Loucy (cell line): ENCODE data around the gene LEKR1.

Source experiments
- H2AFZ ChIP-seq: fragments of 200-600 bp; sonication (generic); 2 replicates; pipeline ENCODE4 v1.6.0; 2016; ENCODE audit warnings: antibody characterized with exemption, mild to moderate bottlenecking, low read length, moderate library complexity
- H3F3A ChIP-seq: fragments of 200-600 bp; 2 replicates; pipeline ENCODE4 v1.6.0; 2016; ENCODE audit warnings: antibody characterized with exemption, low read depth, mild to moderate bottlenecking
- H3K27me3 ChIP-seq: fragments of 200-600 bp; sonication (generic); 2 replicates; pipeline ENCODE4 v1.6.1; 2014; ENCODE audit warnings: low read length, mild to moderate bottlenecking; ENCODE audit not compliant: insufficient read depth, poor library complexity, severe bottlenecking
- H3K36me3 ChIP-seq: fragments of 200-600 bp; sonication (generic); 2 replicates; pipeline ENCODE4 v1.6.1; 2016; ENCODE audit warnings: low read length; ENCODE audit not compliant: insufficient read depth
- H3K4me1 ChIP-seq: fragments of 200-600 bp; sonication (generic); 2 replicates; pipeline ENCODE4 v1.5.1; 2014; ENCODE audit warnings: low read length, mild to moderate bottlenecking; ENCODE audit not compliant: insufficient read depth, poor library complexity, severe bottlenecking
- H3K4me2 ChIP-seq: fragments of 200-600 bp; sonication (generic); 2 replicates; pipeline ENCODE4 v1.6.0; 2014; ENCODE audit warnings: antibody characterized with exemption, low read length, low read depth, mild to moderate bottlenecking; ENCODE audit not compliant: poor library complexity, severe bottlenecking
- H3K4me3 ChIP-seq: fragments of 200-600 bp; sonication (generic); 2 replicates; pipeline ENCODE4 v1.5.1; 2014; ENCODE audit warnings: low read length, mild to moderate bottlenecking, mixed read lengths; ENCODE audit not compliant: poor library complexity, severe bottlenecking
- H3K79me2 ChIP-seq: fragments of 200-600 bp; sonication (generic); 2 replicates; pipeline ENCODE4 v1.6.1; 2014; ENCODE audit warnings: low read length; ENCODE audit not compliant: insufficient read depth
- H3K9ac ChIP-seq: fragments of 200-600 bp; sonication (generic); 2 replicates; pipeline ENCODE4 v1.6.0; 2014; ENCODE audit warnings: mild to moderate bottlenecking, low read depth, low read length, moderate library complexity; ENCODE audit not compliant: poor library complexity, severe bottlenecking
- H3K9me2 ChIP-seq: fragments of 200-600 bp; sonication (generic); replicated peaks from 2 replicates; pipeline ENCODE4 v1.6.1; 2016; ENCODE audit warnings: low read depth, low read length, mixed read lengths
- H3K9me3 ChIP-seq: fragments of 200-600 bp; sonication (generic); 2 replicates; pipeline ENCODE4 v1.6.1; 2014; ENCODE audit warnings: mild to moderate bottlenecking, antibody characterized with exemption, low read length, low read depth; ENCODE audit not compliant: insufficient read depth
- H4K20me1 ChIP-seq: fragments of 200-600 bp; sonication (generic); 2 replicates; pipeline ENCODE4 v1.6.0; 2014; ENCODE audit warnings: antibody characterized with exemption, low read length, mild to moderate bottlenecking; ENCODE audit not compliant: insufficient read depth, poor library complexity, severe bottlenecking
- CTCF ChIP-seq: fragments of 200-600 bp; sonication (generic); conservative IDR thresholded peaks from 2 replicates; pipeline ENCODE4 v1.5.1; 2014; ENCODE audit warnings: mild to moderate bottlenecking, antibody characterized with exemption, low read length
- EZH2phosphoT487 ChIP-seq: fragments of 200-600 bp; IDR thresholded peaks from 2 replicates; pipeline ENCODE4 v1.6.1; 2018; ENCODE audit warnings: antibody characterized with exemption, mild to moderate bottlenecking, moderate library complexity, borderline replicate concordance

Gene LEKR1

GRCh38 chr3:157061265-157061664, 235.1 kb downstream of the LEKR1 start:
- H3K36me3 ChIP-seq = no peaks in the 10 kb centered on the region
- H2AFZ ChIP-seq = no peak overlapping the region
- H3K9ac ChIP-seq = no peak overlapping the region
- no peaks in the 10 kb centered on the region for H3K79me2 ChIP-seq
- H3F3A ChIP-seq = no peaks in the 10 kb centered on the region
- H3K4me1 ChIP-seq = no peaks in the 10 kb centered on the region
- no peak overlapping the region for H3K4me2 ChIP-seq
- TF ChIP-seq EZH2phosphoT487 (no peak), CTCF (no peak)
- no peaks in the 10 kb centered on the region for H4K20me1 ChIP-seq
- no peaks in the 10 kb centered on the region for H3K9me3 ChIP-seq
- H3K9me2 ChIP-seq = no peaks in the 10 kb centered on the region
- H3K4me3 ChIP-seq = no peak overlapping the region
- no peaks in the 10 kb centered on the region for H3K27me3 ChIP-seq

GRCh38 chr3:157063469-157063868, 237.3 kb downstream of the LEKR1 start:
- H3K9me3 ChIP-seq = no peaks in the 10 kb centered on the region
- H3K36me3 ChIP-seq = no peaks in the 10 kb centered on the region
- no peaks in the 10 kb centered on the region for H4K20me1 ChIP-seq
- no peaks in the 10 kb centered on the region for H3K9me2 ChIP-seq
- no peak overlapping the region for H3K4me2 ChIP-seq
- no peak overlapping the region for H3K4me3 ChIP-seq
- no peaks in the 10 kb centered on the region for H3K79me2 ChIP-seq
- TF ChIP-seq CTCF = no peak
- no peak for TF ChIP-seq EZH2phosphoT487
- peaks cover 7% of the 10 kb centered on the region for H3K4me1 ChIP-seq
- no peaks in the 10 kb centered on the region for H3K27me3 ChIP-seq
- no peaks in the 10 kb centered on the region for H3F3A ChIP-seq
- no peak overlapping the region for H3K9ac ChIP-seq
- no peak overlapping the region for H2AFZ ChIP-seq

- H3K36me3 ChIP-seq = no peaks in the 10 kb centered on the region
- no peaks in the 10 kb centered on the region for H4K20me1 ChIP-seq
- no peak overlapping the region for H2AFZ ChIP-seq
- H3K4me3 ChIP-seq = no peak overlapping the region
- no peaks in the 10 kb centered on the region for H3K9me2 ChIP-seq
- no peaks in the 10 kb centered on the region for H3K9me3 ChIP-seq
- H3F3A ChIP-seq = no peaks in the 10 kb centered on the region
- no peak overlapping the region for H3K9ac ChIP-seq
- H3K4me2 ChIP-seq = no peak overlapping the region
- TF ChIP-seq CTCF (no peak), EZH2phosphoT487 (no peak)
- no peaks in the 10 kb centered on the region for H3K79me2 ChIP-seq
- no peaks in the 10 kb centered on the region for H3K27me3 ChIP-seq
- H3K4me1 ChIP-seq = peaks cover 7% of the 10 kb centered on the region
Observed at GRCh38 chr3:157063926-157064325, 237.8 kb downstream of the LEKR1 start.
